Breast epithelium (tissue), 3 donors: ENCODE measurements around the gene PPM1H.

Source experiments
- POLR2AphosphoS5 ChIP-seq, 3 donors: sonication (generic); formaldehyde crosslinking; IDR thresholded peaks; one replicate each; pipeline ENCODE4 v1.6.1; 2017; ENCODE audit warnings: antibody characterized with exemption in 3 of 3
- TF ChIP-seq, protein P1 (sequence below), 3 donors: fragments of 450-650 bp; IDR thresholded peaks; one replicate each; pipeline ENCODE4 v1.5.1; 2016 to 2017; ENCODE audit warnings: antibody characterized with exemption in 3 of 3, mild to moderate bottlenecking in 3 of 3, moderate library complexity in 3 of 3

DNA sequence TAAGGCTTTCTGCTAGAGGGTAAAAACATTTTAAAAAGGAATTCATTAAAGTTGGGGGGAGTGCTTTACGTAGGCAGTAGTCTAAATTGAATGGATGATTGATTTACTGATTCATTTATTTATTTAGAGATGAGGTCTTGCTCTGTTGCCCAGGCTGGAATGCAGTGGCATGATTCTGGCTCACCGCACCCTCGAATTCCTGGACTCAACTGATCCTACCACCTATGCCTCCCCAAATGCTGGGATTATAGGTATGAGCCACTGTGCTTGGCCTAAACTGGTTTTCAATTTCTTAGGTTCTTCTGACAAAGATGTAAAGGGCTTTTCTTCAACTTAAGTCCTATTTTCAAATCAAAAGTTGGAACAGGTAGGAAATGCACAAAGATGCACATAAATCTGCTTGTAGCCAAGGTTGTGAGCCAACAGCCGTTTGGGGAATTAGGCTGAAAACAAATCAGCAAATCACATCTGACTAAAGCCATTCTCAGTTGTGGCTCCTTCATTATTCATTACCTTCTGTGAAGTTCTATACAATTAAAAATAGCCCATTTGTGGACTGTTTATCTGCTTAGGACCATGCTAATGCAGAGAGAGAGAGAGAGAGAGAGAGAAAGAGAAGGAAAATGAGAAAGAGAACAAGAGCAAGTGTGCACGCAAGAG lies 218.0 kb downstream of the PPM1H start:
- TF ChIP-seq, protein P1, sequence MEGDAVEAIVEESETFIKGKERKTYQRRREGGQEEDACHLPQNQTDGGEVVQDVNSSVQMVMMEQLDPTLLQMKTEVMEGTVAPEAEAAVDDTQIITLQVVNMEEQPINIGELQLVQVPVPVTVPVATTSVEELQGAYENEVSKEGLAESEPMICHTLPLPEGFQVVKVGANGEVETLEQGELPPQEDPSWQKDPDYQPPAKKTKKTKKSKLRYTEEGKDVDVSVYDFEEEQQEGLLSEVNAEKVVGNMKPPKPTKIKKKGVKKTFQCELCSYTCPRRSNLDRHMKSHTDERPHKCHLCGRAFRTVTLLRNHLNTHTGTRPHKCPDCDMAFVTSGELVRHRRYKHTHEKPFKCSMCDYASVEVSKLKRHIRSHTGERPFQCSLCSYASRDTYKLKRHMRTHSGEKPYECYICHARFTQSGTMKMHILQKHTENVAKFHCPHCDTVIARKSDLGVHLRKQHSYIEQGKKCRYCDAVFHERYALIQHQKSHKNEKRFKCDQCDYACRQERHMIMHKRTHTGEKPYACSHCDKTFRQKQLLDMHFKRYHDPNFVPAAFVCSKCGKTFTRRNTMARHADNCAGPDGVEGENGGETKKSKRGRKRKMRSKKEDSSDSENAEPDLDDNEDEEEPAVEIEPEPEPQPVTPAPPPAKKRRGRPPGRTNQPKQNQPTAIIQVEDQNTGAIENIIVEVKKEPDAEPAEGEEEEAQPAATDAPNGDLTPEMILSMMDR (IDR thresholded peaks at IDR 0.05) = no peak
- TF ChIP-seq POLR2AphosphoS5 (IDR thresholded peaks at IDR 0.05) = no peak
